Astrocyte of the hippocampus (primary cell): ENCODE results near the gene GPSM3.
"Not testable (repeated sequence)": the region's sequence is repeated elsewhere in the genome, so short reads cannot be mapped to it uniquely, and the experiment has no call there.

Source experiments
- DNase-seq: peaks from one replicate; pipeline ENCODE4 v3.0.0; 2011; ENCODE audit warnings: low read depth, low spot score

The GPSM3 gene

DNA sequence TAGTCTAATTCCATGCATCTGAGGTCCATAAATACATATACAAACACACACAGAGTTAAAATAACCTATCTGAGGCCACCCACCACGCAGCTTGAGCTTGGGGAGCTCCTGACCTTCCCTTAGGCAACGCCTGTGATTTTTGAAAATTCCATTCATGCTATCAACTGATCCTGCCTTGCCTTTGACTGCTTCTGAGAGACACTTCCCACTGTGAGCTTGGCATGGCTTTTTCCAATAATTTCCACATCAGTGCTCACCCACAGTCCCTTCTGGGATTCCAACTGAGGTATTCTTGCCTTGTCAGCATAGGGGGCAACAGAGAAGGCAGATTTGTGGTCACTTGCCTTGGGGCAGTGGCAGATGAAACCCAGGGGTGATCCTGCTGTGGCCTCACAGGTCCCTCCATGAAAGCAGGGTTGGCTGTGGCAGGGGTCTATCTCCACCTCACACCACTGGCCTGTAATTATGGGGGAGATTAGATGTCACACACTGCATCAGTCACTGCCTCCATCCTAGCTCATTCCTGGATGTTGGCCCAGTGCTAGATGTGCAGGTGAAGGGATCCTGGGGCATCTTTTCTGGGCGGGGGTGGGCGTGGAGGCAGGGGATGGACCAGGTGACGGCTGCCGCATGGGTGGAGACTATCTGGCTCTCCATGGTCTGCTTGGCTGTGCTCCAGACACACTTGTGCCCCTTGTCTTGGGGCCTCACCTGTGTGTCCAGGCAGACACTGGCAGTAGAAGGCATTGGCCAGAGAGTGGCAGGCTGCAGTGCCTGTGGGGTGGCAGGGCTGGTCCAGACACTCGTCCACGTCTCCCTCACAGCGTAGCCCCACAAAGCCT, 11.2 kb upstream of the GPSM3 start:
- DNase-seq = peak; percentile 46

DNA sequence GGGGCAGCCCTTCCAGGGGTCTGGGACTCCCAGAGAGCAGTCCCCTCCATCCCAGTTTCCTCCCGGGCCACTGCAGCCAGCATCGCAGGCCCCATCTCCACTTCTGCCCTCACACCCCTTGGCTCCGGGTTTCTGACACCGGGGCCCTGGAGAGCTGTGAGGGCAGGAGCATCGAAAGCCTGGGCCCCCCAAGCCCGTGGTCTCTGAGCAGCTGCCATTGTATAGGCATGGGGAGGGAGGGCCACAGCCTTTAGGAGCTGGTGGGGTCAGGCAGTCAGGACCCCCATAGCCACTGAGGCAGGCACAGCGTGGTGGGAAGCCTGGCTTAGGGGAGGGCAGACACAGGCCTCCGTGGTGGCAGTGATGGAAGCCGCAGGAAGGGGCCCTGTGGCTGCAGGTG, 9.7 kb upstream of the GPSM3 start:
- no peak for DNase-seq

DNA sequence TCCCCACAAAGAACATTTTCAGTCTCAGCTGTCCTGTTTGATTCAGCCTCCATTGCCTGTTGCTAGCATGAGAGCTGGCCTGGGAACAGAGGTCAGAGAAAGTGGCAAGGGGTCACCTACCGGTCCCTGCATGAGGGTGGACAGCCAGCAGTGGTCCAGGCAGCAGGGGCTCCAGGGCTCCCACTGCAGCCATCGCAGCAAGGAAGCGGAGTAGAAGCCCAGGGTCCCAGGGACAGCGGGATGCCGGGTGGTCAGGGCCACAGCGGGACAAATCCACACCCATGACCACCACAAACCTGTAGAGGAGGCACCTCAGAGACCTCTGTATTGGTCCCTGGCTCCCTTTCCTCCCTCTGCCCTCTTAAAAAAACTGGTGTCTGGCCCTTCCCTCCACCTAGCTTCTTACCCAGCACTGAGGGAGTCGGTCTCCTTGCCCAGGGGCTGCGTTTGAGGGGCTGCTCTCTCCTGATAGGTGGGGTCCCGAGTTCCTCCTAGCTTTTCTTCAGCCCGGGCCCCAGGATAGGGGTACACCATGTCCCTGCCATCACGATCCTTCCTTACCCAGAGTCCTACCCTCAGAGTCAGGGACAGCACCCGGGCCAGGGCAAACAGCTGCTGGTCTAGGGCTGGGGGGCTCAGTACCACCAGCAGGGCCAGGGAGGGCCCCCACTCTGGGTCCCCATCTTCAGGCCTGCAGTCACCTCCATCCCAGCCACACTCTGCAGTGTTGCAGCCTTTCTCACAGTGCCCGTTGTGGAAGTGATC, 8.4 kb upstream of the GPSM3 start:
- DNase-seq = no peak

DNA sequence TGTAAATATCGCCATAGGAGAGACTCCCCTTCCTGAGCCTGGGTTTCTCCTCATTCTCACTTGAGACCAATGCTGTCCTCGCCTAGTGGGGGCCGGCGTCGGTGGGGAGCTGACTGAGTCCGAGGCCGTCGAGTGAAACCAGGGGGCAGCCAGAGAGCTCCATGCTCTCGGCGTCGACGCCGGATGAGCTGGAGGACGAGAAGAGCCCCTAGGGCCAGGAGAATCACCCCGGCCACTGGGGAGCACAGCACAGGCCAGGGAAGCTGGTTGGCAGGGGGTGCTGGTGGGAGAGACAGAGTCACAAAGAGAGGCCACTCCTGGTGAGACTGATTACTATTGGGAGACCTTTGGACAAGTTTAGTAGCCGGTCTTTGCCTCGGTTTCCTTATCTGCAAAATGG, 6.4 kb upstream of the GPSM3 start:
- DNase-seq = no peak

DNA sequence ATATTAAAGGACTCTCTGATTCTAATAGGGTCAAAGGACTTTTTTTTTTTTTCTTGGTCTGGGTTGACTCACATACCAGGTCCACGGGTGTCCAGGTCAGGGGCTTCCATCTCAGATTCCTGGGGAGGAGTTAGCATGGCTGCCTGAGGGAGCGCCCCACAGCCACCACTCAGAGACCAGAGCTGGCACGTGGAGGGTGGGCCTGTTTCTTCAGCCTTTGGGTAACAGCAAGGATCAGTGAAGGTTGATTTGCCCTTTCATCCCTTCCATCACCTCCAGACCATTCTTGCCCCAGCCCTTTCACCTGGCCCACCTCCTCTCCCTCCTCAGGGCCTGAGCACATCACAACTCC, 5.9 kb upstream of the GPSM3 start:
- no peak for DNase-seq

DNA sequence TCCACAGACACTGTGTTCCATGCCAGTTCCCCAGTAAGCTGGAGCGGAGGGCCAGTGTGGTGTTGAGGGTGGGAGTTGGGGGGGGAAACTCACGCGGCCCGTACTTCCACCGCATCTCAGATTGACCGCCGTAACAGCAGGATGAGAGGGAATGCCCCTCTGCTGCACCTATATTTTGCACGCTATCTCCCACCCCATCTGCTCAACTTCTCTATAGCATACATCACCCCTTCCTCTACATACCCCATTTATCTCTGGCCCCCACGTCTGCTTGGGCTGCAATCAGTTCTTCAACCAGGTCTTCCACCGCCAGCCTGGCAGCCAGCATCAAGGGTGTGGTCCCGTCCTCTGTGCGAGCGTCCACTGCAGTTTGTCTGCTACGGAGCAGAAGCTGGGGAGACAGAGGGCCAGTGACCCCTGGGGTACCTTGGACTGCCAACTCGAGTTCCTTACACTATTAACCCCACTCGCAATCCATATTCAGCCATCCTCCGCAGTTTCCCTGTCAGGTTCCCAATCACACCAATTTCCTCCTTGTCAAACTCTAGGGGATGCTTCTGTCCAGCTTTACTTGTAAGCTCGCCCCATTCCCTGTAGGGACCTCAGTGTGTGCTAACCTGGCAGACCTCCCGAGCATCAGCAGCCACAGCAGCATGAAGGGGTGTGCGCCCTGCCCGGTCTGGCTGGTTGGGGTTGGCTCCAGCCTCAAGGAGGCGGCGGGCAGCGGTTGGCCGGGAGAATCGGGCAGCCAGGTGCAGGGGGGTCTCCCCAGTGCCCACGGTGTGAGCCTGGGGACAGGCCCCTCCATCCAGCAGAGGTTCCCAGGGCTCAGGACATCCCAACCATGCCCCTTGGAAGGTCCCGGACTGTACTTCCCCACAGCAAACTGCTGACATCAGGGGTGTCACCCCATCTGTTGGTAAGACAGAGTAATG, 4.5 kb upstream of the GPSM3 start:
- peak; percentile 26 for DNase-seq

DNA sequence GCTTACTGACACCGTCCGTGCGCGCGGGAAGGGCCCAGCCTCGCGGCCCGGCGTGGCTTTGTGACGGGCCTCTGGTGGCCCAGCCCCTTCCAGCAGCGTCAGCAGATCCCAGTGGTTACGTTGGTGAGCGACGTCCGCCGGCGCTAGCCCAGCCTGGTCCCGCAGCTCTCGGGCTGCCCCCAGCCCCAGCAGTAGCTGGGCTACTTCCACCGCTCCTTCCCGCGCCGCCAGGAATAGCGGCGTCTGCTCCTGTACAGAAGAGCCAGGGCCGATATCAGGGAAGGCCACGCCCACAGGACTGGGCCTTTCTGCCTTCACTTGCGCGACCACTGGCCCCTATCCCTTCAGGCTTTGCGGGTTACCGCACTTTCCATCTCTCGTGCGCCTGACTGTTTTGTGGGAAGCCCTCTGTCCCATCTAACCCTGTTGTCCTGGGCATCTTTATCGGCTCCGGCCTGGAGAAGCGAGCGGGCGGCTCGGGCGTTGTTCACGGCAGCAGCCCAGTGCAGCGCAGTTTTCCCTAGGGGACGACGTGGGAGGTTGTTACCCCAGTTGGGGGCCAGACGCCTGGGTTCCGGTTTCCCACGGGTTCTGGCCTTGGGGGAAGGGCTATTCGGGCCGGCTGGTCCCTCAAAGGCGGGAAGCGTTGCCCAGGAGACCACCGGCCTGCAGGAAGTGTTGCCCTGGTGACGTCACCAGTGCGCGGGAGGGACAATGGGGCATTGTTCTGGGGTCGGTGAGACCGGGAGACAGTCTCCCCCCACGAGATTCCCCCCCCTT, 3.6 kb upstream of the GPSM3 start:
- peak; percentile 94 for DNase-seq

DNA sequence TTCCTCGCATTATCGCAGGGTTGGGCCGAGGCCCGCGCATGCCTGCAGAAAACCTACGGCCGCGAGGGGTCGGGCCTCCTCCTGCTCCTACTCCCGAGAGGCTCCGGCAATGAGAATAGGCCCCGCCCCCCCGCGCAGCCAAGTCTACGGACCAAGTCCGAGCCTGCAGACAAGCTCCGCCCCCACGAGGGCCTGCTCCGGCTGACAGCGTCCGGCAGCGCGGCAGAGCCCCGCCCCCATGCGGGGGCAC, 3.1 kb upstream of the GPSM3 start:
- DNase-seq = peak; percentile 100

DNA sequence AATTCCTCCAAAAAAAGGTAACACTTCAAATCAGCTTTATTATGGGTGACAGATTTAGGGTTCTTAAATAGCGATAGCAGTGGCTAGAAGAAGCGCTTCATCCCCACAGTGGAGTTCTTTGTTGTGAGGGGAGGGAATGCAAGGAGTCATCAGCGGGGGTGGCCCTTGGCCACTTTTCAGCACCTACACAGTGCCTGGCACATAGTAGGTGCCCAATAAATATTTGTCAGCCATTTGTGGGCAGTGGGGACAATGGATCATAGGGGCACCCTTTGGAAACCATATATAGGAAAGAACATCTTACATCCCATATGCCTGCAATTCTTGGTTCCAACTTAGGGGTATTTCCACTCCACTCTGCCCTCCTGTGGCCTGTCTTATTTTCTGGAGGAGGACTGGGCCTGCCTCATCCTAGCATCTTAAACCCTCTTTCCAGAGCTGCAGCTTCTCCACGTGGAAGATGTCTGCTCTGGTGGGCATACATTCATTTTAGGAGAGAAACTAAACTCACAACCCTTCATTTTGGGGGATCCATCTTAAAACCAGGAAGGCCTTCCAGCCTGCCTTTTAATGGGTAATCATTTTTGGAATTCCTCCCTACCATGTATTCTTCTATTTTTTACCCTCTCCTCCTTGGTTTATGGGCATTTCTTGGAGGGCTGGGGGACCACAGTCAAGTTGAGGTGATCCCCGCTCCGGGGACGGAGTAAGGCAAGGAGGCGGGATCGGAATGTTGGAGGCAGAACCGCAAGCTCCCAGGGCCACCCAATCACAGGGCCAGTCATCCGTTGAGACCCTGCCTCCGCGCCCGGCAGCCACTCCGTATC, 2.6 kb upstream of the GPSM3 start:
- DNase-seq = peak; percentile 67

DNA sequence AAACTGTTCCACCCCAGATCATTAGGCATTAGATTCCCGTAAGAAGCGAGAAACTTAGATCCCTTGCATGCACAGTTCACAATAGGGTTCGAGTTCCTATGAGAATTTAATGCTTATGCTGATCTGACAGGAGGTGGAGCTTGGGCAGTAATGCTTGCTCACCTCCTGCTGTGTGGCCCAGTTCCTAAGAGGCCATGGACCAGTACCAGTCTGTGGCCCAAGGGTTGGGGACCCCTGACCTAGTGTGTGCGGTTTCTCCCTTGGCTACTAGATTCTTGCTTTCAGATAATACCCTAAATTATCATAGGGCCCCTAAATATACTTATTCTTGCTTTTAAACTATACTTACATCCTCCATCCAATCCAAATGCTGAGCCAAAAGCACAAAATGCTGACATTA, 1.9 kb upstream of the GPSM3 start:
- no peak for DNase-seq

DNA sequence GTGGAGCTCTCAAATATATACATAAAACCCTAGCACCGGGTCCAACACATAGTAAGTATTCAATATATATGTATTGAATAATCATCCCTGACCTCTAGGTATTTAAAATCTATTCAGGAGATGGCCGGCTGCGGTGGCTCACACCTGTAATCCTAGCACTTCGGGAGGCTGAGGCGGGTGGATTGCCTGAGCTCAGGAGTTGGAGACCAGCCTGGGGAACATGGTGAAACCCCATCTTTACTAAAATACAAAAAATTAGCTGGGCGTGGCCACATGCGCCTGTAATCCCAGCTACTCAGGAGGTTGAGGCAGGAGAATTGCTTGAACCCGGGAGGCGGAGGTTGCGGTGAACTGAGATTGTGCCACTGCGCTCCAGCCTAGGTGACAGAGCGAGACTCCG, 653 bp upstream of the GPSM3 start:
- DNase-seq = not testable (repeated sequence)

DNA sequence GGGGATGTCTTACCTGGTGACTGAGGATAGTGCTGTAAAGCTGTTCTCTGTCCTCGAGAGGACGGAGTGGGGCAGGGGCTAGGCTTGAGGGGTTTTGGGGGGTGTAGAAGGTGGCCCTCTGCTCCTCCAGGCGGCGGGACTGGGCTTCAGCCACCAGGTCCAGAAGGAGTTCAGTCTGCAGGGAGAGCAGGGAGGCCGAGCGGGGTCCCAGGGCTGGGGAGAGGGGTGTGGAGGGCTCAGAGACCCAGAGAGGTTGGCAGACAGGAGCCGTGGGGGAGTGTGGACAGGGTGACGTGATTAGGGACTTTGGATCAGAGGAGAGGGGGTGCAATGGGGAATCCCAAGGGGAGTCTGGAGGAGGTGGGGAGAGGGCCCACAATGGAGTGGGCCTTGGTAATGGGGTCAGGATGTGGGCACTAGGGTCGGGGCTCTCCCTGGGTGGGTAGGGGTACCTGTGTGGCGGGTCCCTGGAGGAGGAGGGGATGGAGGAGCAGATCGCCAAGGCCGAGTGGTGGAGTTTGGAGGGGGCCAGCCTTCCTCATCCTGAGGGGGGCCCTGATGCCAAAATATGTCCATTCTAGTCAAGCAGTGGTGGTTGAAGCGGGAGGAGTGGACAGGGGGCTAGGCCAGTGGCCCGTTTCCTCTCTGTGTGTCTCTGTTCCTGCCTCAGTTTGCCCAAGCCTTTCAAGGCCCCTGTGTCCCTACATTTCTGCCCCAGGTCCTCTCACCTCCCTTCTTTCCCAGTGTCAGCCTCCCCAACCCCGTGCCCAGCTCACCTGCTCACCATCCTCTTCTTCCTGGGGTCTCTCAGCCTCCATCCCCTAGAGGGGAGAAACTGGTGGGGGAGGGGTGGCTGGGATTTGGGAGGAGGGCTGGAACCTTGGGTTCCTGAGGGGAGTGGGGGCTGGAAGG, 491 bp downstream of the GPSM3 start:
- DNase-seq = no peak

DNA sequence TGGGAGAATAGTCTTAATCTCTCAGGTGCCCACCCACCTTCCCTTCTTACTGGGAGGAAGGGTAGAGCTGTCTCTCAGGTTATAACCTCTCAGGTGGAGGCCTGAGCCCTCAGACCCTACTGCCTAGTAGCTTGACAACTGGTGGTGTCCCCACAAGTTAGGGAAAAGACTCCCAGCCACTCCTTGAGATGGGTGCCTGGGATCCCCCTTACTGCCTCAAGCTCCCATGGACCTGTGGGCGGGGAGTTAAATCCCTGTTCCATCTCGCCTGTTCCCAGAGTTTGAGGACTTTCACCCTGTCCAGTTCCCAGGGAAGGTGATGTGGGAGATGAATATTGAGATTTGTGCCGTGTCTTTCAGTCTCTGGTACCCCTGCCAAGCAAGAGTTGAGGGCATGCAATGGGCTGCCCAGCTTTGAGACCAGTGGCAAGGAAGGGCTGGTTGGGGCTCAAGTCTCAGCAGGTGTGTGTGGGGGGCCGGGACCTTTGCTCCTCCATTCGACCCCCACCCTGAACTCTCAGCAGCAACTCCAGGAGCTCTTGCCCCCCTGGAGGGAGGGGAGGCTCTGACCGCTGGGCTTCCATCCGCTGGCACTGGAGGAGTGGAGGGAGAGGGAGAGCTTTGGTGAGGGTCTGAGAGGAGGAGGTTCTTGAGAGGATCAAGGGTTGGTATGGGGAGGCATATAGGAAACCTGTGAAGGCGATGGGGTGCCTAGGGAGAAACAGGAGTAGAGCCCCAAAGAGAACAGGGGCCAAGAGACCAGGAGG, 1.3 kb downstream of the GPSM3 start:
- no peak for DNase-seq

DNA sequence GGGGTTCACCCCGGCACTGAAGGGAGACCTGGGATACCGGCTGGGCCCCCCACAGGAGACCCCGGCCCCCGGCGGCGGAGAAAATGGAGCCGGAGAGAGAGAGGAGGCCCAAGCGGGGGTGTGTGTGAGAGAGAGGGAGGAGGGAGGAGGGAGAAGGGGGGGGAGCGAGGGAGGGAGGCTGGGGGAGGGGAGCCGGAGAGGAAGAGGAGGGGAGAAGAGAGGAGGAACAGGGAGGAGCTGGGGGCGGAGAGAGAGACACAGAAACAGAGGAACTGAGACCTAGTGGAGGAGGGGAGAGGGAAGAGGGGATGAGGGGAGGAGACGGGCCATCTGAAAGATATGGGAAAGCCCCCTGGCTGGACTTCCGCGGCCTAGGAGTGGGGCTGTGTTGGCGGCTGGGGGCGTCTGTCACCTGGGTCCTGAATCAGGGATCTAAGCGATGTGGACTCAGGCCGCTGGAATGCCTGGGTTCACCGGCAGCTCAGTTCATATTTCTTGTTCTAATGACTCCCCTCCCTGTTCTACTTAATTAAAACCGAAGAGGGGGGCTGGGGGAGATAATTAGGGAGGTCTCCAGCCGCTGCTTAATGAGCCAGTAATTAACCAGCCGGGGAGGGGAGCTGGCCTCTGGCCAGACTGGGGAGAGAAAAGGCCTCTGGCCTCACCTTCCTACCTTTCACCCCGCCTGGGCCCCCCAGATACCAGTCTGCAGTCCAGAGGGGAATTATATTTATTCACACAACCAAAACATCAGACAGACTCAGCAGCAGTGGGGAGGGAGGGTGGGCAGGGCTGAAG, 2.2 kb downstream of the GPSM3 start, which contains the start of gene PBX2:
PBX2 (minus strand) TSS at position 149 of the 798 bp plus-strand sequence. CDS start 287 bp downstream, outside the sequence.
- peak; percentile 93 for DNase-seq

DNA sequence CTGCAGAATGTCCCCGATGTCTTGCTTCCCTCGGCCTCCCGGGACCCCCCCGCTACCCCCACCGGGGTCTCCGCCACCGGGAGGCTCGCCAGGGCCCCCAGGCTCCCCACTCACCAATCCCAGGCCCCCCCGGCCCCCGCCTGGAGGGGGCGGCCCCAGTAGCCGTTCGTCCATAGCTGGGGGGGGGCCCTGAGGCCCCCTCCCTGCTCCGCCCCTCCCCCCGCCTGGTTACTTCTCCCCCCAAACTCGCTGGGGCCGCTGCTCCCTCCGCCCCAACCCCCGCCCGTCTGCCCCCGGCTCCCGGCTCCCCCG, 2.7 kb downstream of the GPSM3 start:
- no peak for DNase-seq

DNA sequence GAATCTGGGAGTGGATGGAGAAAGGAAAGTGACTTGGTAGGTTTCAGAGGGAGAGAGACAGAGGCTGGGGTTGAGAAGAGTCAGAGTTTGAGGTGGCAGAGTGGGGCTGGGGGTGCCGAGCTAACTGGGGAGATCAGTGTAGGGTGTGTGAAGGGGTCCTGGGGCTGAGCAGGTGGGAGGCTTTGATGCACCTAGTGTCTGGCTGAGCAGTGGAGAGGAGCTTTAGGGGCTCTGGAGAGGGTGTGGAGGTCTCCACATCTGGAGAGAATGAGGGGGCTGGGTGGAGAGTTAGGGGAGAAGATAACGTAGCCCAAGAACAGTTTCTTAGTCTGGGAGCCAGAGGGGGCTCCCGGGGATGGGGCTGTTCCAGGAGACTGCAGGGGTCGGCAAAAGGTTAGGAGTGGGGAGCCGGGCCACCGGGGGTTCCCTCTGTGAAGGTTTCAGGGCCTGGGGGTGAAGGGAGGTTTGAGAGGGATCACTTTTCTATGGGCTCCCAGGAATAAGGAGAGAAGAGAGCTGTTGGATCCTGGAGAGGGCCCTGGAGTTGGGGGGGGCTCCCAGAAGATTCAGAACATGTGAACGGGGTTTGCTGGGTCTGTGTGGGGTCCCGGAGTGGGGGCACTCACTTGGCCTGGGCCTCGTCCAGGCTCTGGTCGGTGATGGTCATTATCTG, 3.2 kb downstream of the GPSM3 start:
- DNase-seq = no peak

DNA sequence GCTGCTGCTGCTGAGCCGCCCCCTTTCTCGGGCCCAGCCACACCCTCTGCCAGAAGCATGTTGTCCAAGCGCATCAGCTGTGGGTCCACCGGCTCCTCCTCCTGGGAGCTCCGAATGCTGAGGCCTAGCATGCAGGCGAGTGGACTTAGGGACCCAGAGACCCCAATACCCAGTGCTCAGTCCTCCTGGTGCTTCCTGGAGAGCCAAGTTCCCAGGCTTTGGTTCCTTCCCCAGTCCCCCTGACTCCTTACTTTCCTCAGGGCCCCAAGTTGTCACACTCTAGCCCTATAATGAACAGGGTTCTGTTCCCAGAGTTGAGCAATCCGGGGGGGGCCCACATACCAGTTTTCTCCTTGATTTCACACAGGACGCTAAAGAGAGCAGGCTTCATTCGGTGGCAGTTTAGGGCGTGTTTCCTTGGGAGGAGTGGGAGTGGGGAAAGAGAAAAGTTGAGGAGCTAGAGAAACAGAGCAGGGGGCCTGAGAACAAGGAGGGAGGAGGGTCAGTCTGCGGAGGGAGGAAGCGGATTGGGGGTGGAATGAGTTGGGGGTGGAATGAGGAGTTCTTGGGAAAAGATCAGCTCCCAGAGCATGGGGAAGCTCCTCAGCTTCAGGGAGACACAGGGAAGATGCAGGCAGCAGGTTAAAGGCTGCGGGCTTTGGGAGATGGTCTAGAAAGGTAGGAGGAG, 3.9 kb downstream of the GPSM3 start:
- DNase-seq = peak; percentile 28
